RWPE2 (cell line): ENCODE data around the gene TFPI.

Source experiments
- ATAC-seq: fragments of 200-7000 bp; cut with Tn5 transposase; 3 replicates; pipeline ENCODE4 v1.9.1; 2021; ENCODE audit warnings: low read depth
- DNase-seq: peaks from one replicate; pipeline ENCODE4 v3.0.0-alpha.2; 2020; ENCODE audit warnings: low spot score
- H3K27ac ChIP-seq: fragments of 450-650 bp; 2 replicates; pipeline ENCODE4 v1.5.1; 2017; ENCODE audit warnings: mild to moderate bottlenecking; ENCODE audit not compliant: poor library complexity, severe bottlenecking
- H3K27me3 ChIP-seq: fragments of 250-450 bp; sonication (Bioruptor Pico); 2 replicates; pipeline ENCODE4 v1.5.1; 2021; ENCODE audit warnings: mild to moderate bottlenecking, moderate library complexity; ENCODE audit not compliant: insufficient read depth, poor library complexity, severe bottlenecking
- H3K36me3 ChIP-seq: fragments of 250-450 bp; sonication (Bioruptor Pico); 2 replicates; pipeline ENCODE4 v1.5.1; 2020; ENCODE audit warnings: low read depth, mild to moderate bottlenecking, moderate library complexity
- H3K4me1 ChIP-seq: fragments of 250-450 bp; sonication (Bioruptor Pico); 2 replicates; pipeline ENCODE4 v1.5.1; 2021; ENCODE audit warnings: mild to moderate bottlenecking, moderate library complexity; ENCODE audit not compliant: insufficient read depth, poor library complexity, severe bottlenecking
- H3K4me3 ChIP-seq: fragments of 250-450 bp; sonication (Bioruptor Pico); 2 replicates; pipeline ENCODE4 v1.5.1; 2021; ENCODE audit warnings: mild to moderate bottlenecking, moderate library complexity; ENCODE audit not compliant: severe bottlenecking
- H3K9me3 ChIP-seq: fragments of 250-450 bp; sonication (Bioruptor Pico); 2 replicates; pipeline ENCODE4 v1.5.1; 2021; ENCODE audit warnings: mild to moderate bottlenecking, moderate library complexity; ENCODE audit not compliant: severe bottlenecking
- CTCF ChIP-seq: fragments of 450-650 bp; IDR thresholded peaks from one replicate; pipeline ENCODE4 v1.5.1; 2017; ENCODE audit warnings: mild to moderate bottlenecking, moderate library complexity; ENCODE audit not compliant: poor library complexity, severe bottlenecking

Gene TFPI

GRCh38 chr2:187532333-187533120 lies 21.7 kb downstream of the TFPI start:
- Histone ChIP-seq H3K27ac (no peak overlapping the region), H3K36me3 (no peaks in the 10 kb centered on the region; the same call in 1 of the 2 replicates), H3K4me3 (no peak overlapping the region), H3K9me3 (peaks cover 2% of the 10 kb centered on the region), H3K4me1 (peaks cover 30% of the 10 kb centered on the region), H3K27me3 (no peaks in the 10 kb centered on the region)
- TF ChIP-seq CTCF, result no peak
- DNase-seq, result no peak
- no peak for ATAC-seq

GRCh38 chr2:187529977-187530721 lies 24.1 kb downstream of the TFPI start:
- Histone ChIP-seq H3K4me1 (peaks cover 42% of the 10 kb centered on the region), H3K4me3 (no peak overlapping the region)
- peak; percentile 92 for ATAC-seq

GRCh38 chr2:187529248-187529976 lies 24.8 kb downstream of the TFPI start:
- no peaks in the 10 kb centered on the region; the same call in 1 of the 2 replicates for H3K36me3 ChIP-seq
- no peak for TF ChIP-seq CTCF
- DNase-seq, result no peak
- peak overlapping the region; percentile 63 for H3K27ac ChIP-seq
- H3K9me3 ChIP-seq, result peaks cover 2% of the 10 kb centered on the region
- ATAC-seq, result peak; percentile 17; the same call in 1 of the 3 replicates
- peaks cover 42% of the 10 kb centered on the region for H3K4me1 ChIP-seq
- H3K27me3 ChIP-seq, result no peaks in the 10 kb centered on the region
- H3K4me3 ChIP-seq, result no peak overlapping the region

More at GRCh38 chr2:187529977-187530721, 24.1 kb downstream of the TFPI start:
- TF ChIP-seq CTCF, result no peak
- no peak for DNase-seq
- H3K9me3 ChIP-seq, result peaks cover 2% of the 10 kb centered on the region
- no peaks in the 10 kb centered on the region for H3K27me3 ChIP-seq
- H3K27ac ChIP-seq, result peak overlapping the region; percentile 63
- H3K36me3 ChIP-seq, result no peaks in the 10 kb centered on the region; the same call in 1 of the 2 replicates

GRCh38 chr2:187528042-187528441 lies 26.2 kb downstream of the TFPI start:
- no peaks in the 10 kb centered on the region; the same call in 1 of the 2 replicates for H3K36me3 ChIP-seq
- ATAC-seq (no peak), DNase-seq (no peak)
- no peak overlapping the region for H3K4me3 ChIP-seq
- no peak overlapping the region for H3K27ac ChIP-seq
- no peaks in the 10 kb centered on the region for H3K9me3 ChIP-seq
- peaks cover 42% of the 10 kb centered on the region for H3K4me1 ChIP-seq
- no peak for TF ChIP-seq CTCF
- no peaks in the 10 kb centered on the region for H3K27me3 ChIP-seq
